Keratinocyte (primary cell): ENCODE results near the gene FGF5. TPM values are rescaled to one million over a fixed set of nuclear protein-coding genes. Genes with fewer than 3 reads are reported as not detected.
A peak's percentile ranks its signal among the peaks of the same experiment; 100 is the strongest.

Experiments
- DNase-seq: peaks from one replicate; pipeline ENCODE4 v3.0.0-alpha.2; 2011; ENCODE audit warnings: low read depth, missing footprints, low spot score
- FAIRE-seq: peaks from 2 replicates; lab custom pipeline; 2011; peaks lifted over from hg19 to GRCh38; lab: Jason Lieb, UNC
- H2AFZ ChIP-seq: 2 replicates; pipeline ENCODE4 v1.6.0; 2012; ENCODE audit warnings: low read length, control low read depth, inconsistent platforms; ENCODE audit not compliant: control insufficient read depth
- H3K27ac ChIP-seq: 2 replicates; pipeline ENCODE4 v1.5.1; 2011; ENCODE audit warnings: low read length; ENCODE audit not compliant: control insufficient read depth, insufficient read depth
- H3K27me3 ChIP-seq: 3 replicates; pipeline ENCODE4 v1.6.0; 2011; ENCODE audit warnings: low read length; ENCODE audit not compliant: control insufficient read depth, insufficient read depth; ENCODE audit errors: extremely low read depth
- H3K36me3 ChIP-seq, 2 experiments: 2 replicates in 1 of 2; 3 replicates in 1 of 2; pipeline ENCODE4 v1.5.1; 2011; ENCODE audit warnings: low read length in 2 of 2, mild to moderate bottlenecking in 1 of 2; ENCODE audit not compliant: control insufficient read depth in 2 of 2, insufficient read depth in 2 of 2; ENCODE audit errors: extremely low read depth in 1 of 2
- H3K4me1 ChIP-seq: 3 replicates; pipeline ENCODE4 v1.5.1; 2011; ENCODE audit warnings: low read length; ENCODE audit not compliant: control insufficient read depth, insufficient read depth; ENCODE audit errors: extremely low read depth
- H3K4me2 ChIP-seq: 3 replicates; pipeline ENCODE4 v1.6.0; 2011; ENCODE audit warnings: low read depth, low read length; ENCODE audit not compliant: control insufficient read depth, insufficient read depth; ENCODE audit errors: extremely low read depth
- H3K4me3 ChIP-seq, 3 experiments: fragments of 200-600 bp in 1 of 3; sonication (generic) in 1 of 3; 2 replicates in 2 of 3; 3 replicates in 1 of 3; pipeline ENCODE4 v1.5.1; 2011 to 2016; ENCODE audit warnings: low read length in 3 of 3, mild to moderate bottlenecking in 3 of 3, control low read depth in 2 of 3, inconsistent platforms in 1 of 3, low read depth in 1 of 3, mixed read lengths in 1 of 3, mixed run types in 1 of 3, moderate library complexity in 1 of 3; ENCODE audit not compliant: control insufficient read depth in 2 of 3, insufficient read depth in 2 of 3; ENCODE audit errors: extremely low read depth in 1 of 3
- H3K79me2 ChIP-seq: 2 replicates; pipeline ENCODE4 v1.6.0; 2012; ENCODE audit warnings: low read length; ENCODE audit not compliant: control insufficient read depth, insufficient read depth
- H3K9ac ChIP-seq: 3 replicates; pipeline ENCODE4 v1.6.0; 2011; ENCODE audit warnings: low read length; ENCODE audit not compliant: control insufficient read depth, insufficient read depth; ENCODE audit errors: extremely low read depth
- H3K9me1 ChIP-seq: 3 replicates; pipeline ENCODE4 v1.6.0; 2011; ENCODE audit warnings: low read length; ENCODE audit not compliant: control insufficient read depth, insufficient read depth; ENCODE audit errors: extremely low read depth
- H3K9me3 ChIP-seq: 2 replicates; pipeline ENCODE4 v1.5.1; 2012; ENCODE audit warnings: low read depth, low read length; ENCODE audit not compliant: control insufficient read depth
- H4K20me1 ChIP-seq: 3 replicates; pipeline ENCODE4 v1.6.0; 2011; ENCODE audit warnings: low read length; ENCODE audit not compliant: control insufficient read depth, insufficient read depth; ENCODE audit errors: extremely low read depth
- EZH2 ChIP-seq: IDR thresholded peaks from one replicate; pipeline ENCODE4 v1.6.1; 2012; ENCODE audit warnings: inconsistent platforms, mild to moderate bottlenecking, low read length, moderate library complexity
- dilution Hi-C: fragments of 300-500 bp; cut with MboI; formaldehyde crosslinking; loops from one replicate; pipeline ENCODE4 v1.7.0; 2020; ENCODE audit warnings: low sequenced_read_pairs; ENCODE audit not compliant: extremely low pct_ligation_motif_present
- polyA plus RNA-seq, 5 experiments: library from polyadenylated mRNA; depleted of rRNA in 3 of 5; stranded (reverse) in 3 of 5; stranded (forward) in 1 of 5; unstranded in 1 of 5; fragments of >200 nt; gene quantifications; 1 replicate in 1 of 5; 2 replicates in 3 of 5; 3 replicates in 1 of 5; pipeline versions ENCODE4 v1.2.1 to v1.2.3, GENCODE V29; 2011 to 2012; ENCODE audit warnings: missing spikeins in 2 of 5, low read depth in 1 of 5, low replicate concordance in 1 of 5
- TF ChIP-seq, protein P1 (sequence below), 3 experiments: IDR thresholded peaks in 1 of 3; conservative IDR thresholded peaks in 1 of 3; optimal IDR thresholded peaks in 1 of 3; 2 replicates in 2 of 3; 3 replicates in 1 of 3; pipeline versions ENCODE3 to v1.5.1; 2011; ENCODE audit warnings: low read length in 3 of 3, mild to moderate bottlenecking in 3 of 3, moderate library complexity in 2 of 3, control low read depth in 1 of 3, inconsistent platforms in 1 of 3; ENCODE audit not compliant: insufficient read depth in 2 of 3; ENCODE audit errors: extremely low read depth in 1 of 3

The FGF5 gene
- polyA plus RNA-seq, 1 donor (not counting 4 experiments of a cell fraction or from before 2014, with no cell fraction given): 3.9 TPM

DNA sequence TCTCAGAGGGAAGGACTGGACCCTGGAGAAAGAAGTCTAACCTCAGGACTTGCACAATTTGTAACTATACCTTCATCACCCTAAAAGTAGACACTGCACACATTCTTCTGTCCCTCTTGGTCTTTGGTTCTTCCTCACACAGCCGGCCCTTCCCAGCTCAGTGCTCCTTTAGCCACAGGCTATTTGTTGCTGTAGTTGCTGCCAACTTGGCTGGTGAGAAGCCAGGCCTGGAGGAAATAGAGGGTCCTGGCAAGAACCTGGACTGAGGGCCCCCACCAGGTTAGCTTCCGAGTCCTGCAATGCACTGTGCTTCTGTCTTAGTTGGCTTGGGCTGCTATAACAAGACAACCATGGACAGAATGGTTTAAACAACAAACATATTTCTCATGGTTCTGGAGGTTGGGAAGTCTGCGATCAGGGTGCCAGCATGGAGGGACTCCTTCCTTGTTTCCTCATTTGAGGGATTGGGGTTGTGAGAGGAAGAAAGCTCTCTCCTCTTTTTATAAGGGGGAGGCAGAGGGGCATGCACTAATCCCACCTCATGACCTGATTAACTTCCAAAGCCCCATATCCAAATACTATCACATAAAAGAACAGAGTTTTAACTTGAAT is 4.4 kb upstream of the FGF5 start:
- TF ChIP-seq EZH2: no peak
- TF ChIP-seq, protein P1, sequence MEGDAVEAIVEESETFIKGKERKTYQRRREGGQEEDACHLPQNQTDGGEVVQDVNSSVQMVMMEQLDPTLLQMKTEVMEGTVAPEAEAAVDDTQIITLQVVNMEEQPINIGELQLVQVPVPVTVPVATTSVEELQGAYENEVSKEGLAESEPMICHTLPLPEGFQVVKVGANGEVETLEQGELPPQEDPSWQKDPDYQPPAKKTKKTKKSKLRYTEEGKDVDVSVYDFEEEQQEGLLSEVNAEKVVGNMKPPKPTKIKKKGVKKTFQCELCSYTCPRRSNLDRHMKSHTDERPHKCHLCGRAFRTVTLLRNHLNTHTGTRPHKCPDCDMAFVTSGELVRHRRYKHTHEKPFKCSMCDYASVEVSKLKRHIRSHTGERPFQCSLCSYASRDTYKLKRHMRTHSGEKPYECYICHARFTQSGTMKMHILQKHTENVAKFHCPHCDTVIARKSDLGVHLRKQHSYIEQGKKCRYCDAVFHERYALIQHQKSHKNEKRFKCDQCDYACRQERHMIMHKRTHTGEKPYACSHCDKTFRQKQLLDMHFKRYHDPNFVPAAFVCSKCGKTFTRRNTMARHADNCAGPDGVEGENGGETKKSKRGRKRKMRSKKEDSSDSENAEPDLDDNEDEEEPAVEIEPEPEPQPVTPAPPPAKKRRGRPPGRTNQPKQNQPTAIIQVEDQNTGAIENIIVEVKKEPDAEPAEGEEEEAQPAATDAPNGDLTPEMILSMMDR (optimal IDR thresholded peaks at IDR 0.05 in 1 of 3, IDR thresholded peaks at IDR 0.05 in 1 of 3, conservative IDR thresholded peaks at IDR 0.05 in 1 of 3; ENCODE audit: extremely low read depth in 1 of 3, insufficient read depth in 2 of 3, low read length in 3 of 3): no peak
- H3K27ac ChIP-seq: no peak overlapping the region
- dilution Hi-C loops: no loop called here
- FAIRE-seq (no peak), DNase-seq (no peak)
- H3K79me2 ChIP-seq: no peaks in the 10 kb centered on the region
- H2AFZ ChIP-seq: no peak overlapping the region
- H3K9me1 ChIP-seq: no peaks in the 10 kb centered on the region
- H3K27me3 ChIP-seq: peaks cover 37% of the 10 kb centered on the region
- H3K9ac ChIP-seq: no peak overlapping the region
- peaks cover 6% of the 10 kb centered on the region for H3K4me1 ChIP-seq
- no peaks in the 10 kb centered on the region for H4K20me1 ChIP-seq
- H3K4me3 ChIP-seq: no peak overlapping the region
- no peaks in the 10 kb centered on the region for H3K36me3 ChIP-seq
- H3K9me3 ChIP-seq: no peaks in the 10 kb centered on the region
- H3K4me2 ChIP-seq: no peak overlapping the region

DNA sequence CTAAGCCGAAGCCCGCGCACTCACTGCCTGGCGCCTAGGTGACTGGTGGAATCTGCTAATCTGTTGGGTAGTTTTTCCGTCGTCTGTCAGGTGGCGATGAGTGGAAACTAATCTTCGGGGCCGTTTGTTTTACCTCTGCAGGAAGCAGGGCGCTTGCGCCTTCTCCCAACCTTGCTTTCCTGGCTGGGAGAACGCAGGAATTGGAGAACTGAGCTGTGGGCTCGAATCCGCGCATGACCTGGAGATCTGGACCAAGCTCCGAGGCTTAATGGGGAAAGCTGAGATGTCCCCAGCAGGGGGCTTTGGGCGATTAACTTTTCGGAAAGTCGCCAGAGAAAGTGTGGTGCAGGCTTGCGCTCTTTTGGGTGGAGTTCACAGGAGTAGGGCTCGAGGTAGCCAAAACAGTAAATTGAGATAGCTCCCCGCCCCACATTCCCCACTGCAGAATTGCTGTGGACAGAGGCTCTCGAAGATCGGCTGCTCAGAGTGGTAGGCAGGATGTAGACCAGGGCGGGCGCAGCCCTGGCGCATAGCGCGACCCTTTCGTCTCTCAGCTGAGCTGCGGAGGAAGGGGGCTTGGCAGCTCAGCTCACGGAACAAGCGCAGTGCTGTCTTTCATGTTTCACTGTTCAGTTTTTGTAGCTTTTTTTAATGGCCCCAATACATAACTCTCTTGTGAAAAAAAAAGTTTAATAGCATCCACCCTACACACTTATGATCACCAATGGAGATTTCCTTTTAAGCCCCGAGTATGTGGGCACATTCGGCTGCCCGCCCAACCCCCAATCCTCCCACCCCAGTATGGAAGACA is 2.7 kb upstream of the FGF5 start:
- Histone ChIP-seq H2AFZ (no peak overlapping the region), H3K4me2 (no peak overlapping the region)

More for the DNA sequence above, 2.7 kb upstream of the FGF5 start:
- FAIRE-seq: peak; percentile 44
- Histone ChIP-seq H3K27me3 (peaks cover 48% of the 10 kb centered on the region), H3K4me3 (no peak overlapping the region), H3K9me3 (no peaks in the 10 kb centered on the region), H3K27ac (no peak overlapping the region), H3K36me3 (no peaks in the 10 kb centered on the region), H3K9ac (no peak overlapping the region), H3K9me1 (no peaks in the 10 kb centered on the region), H4K20me1 (no peaks in the 10 kb centered on the region), H3K4me1 (peaks cover 13% of the 10 kb centered on the region), H3K79me2 (no peaks in the 10 kb centered on the region)
- no peak for DNase-seq
- no peak for TF ChIP-seq EZH2
- TF ChIP-seq, protein P1 (optimal IDR thresholded peaks at IDR 0.05 in 1 of 3, IDR thresholded peaks at IDR 0.05 in 1 of 3, conservative IDR thresholded peaks at IDR 0.05 in 1 of 3; ENCODE audit: extremely low read depth in 1 of 3, insufficient read depth in 2 of 3, low read length in 3 of 3): no peak
- dilution Hi-C loops: no loop called here
